ENCODE results near the gene PRKCD. TPM values are rescaled to one million over a fixed set of nuclear protein-coding genes. Genes with fewer than 3 reads are reported as not detected.

The PRKCD gene
- total and polyA plus RNA-seq, 9 of the 15 experiments (the other 6 are each of a cell fraction or from before 2014, with no cell fraction given), result 2.5 to 19.5 (median 6.1) TPM

DNA sequence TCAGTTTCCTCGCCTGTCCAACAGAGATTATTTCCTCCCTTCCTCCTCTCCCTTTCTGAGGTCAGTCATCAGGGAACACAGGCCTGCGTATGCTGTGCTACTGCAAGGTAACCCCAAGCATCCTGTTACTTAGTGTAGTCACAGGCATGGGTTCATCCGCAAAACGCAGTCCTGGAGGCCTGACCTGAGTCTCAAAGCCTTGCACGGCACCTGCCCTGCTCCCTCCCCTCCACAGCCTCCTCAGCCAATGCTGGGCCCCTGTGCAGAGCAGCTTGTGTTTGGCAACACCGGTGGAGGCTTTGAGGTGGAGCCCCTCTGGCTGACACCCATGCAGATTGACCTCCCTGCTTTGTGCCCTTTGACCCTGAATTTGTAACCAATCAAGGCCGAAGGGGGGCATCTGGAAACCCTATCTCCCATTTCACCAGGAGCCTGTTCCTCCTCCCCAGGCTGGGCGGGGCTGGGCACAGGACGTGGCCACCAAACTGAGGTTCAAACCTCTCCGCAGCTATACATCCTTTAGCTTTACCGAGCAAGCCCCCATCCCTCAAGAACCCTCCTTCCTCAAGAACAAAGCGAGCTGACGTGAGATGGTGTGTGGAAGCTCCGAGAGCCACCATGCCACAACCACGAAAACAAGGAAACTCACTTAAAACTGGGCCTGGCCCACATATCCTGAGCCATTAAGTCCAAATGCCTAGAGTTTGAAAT is 73.3 kb downstream of the PRKCD start:
- Histone ChIP-seq H3K4me2 (ENCODE audit: insufficient read depth, low read length) (no peak overlapping the region), H3K4me3 (no peak overlapping the region), H3K27ac (ENCODE audit: extremely low read depth, low read depth, low read length) (no peak overlapping the region; the same call in 2 of the 3 replicates), H3K79me2 (ENCODE audit: control insufficient read depth, insufficient read depth, low read length) (no peaks in the 10 kb centered on the region; the same call in 2 of the 3 replicates), H3K9me3 (replicated peaks; ENCODE audit: control insufficient read depth, insufficient read depth, low read depth, low read length) (no peaks in the 10 kb centered on the region), H3K36me3 (ENCODE audit: control insufficient read depth, insufficient read depth, low read length) (peaks cover 95% of the 10 kb centered on the region), H3K27me3 (ENCODE audit: control insufficient read depth in 2 of 2, insufficient read depth in 2 of 2, low read length in 2 of 2) (no peaks in the 10 kb centered on the region), H2AFZ (ENCODE audit: low read depth, low read length) (no peak overlapping the region), H3K9me1 (ENCODE audit: control insufficient read depth, insufficient read depth, low read length) (no peaks in the 10 kb centered on the region), H3K4me1 (replicated peaks in 1 of 2; ENCODE audit: control insufficient read depth in 2 of 2, insufficient read depth in 2 of 2, low read length in 2 of 2) (peaks cover 12 to 19% of the 10 kb centered on the region in 2 experiments), H3K9ac (ENCODE audit: insufficient read depth in 1 of 2, low read depth in 2 of 2, low read length in 2 of 2) (no peak overlapping the region), H4K20me1 (replicated peaks; ENCODE audit: control insufficient read depth, insufficient read depth, low read length) (no peaks in the 10 kb centered on the region)
- BruUV-seq (replicated peaks), result no TSS peak
- ChIA-PET CTCF (ENCODE audit: low intra/inter-chr PET ratio) (interaction anchor here (0.6 kb wide), 1 partner anchor 37 kb away, joined by 3 read pairs; no protein-coding TSS in a partner anchor), POLR2A (interaction anchor here (1.6 kb wide), 1 partner anchor 18 kb away, joined by 3 read pairs; no protein-coding TSS in a partner anchor)
- WGBS (ENCODE audit: insufficient coverage, low coverage, missing lambda C conversion rate), result 88% methylated on average over 12 of the region's 15 CpGs
- no peak for DNase-seq (ENCODE audit: extremely low read depth in 1 of 4, low spot score in 3 of 4)
- no peak for FAIRE-seq
- TF ChIP-seq MXI1 (IDR thresholded peaks at IDR 0.05; ENCODE audit: low read depth, low read length) (no peak), CREBBP (IDR thresholded peaks at IDR 0.05; ENCODE audit: low read depth, low read length) (no peak), ZBTB7A (IDR thresholded peaks at IDR 0.05; ENCODE audit: borderline replicate concordance, control insufficient read depth, low read depth, low read length) (no peak), ETV6 (IDR thresholded peaks at IDR 0.05; ENCODE audit: borderline replicate concordance in 1 of 2, low read depth in 2 of 2, low read length in 1 of 2) (no peak), ETV6 (CRISPR knock-in tag; IDR thresholded peaks at IDR 0.05; ENCODE audit: borderline replicate concordance) (no peak), POLR2AphosphoS5 (IDR thresholded peaks at IDR 0.05; ENCODE audit: control insufficient read depth, insufficient read depth, low read depth, low read length) (0 out of 2 replicates have a peak, but pooled peaks have one; percentile 9), POLR2A (conservative IDR thresholded peaks at IDR 0.05) (0 out of 2 replicates have a peak, but pooled peaks have one; percentile 22), HNRNPH1 (optimal IDR thresholded peaks at IDR 0.05; ENCODE audit: low read depth, low read length) (no peak)
- ATAC-seq, result no peak
- intact Hi-C loops (cut with micrococcal nuclease), result no loop called here
- in situ Hi-C loops (cut with MboI), result no loop called here
